ENCODE results near the gene ZNF879. TPM values are rescaled to one million over a fixed set of nuclear protein-coding genes. Genes with fewer than 3 reads are reported as not detected.
A peak's percentile ranks its signal among the peaks of the same experiment; 100 is the strongest.

ZNF879 gene
- total RNA-seq, 1 donor from 2014 or later: 14.9 TPM

DNA sequence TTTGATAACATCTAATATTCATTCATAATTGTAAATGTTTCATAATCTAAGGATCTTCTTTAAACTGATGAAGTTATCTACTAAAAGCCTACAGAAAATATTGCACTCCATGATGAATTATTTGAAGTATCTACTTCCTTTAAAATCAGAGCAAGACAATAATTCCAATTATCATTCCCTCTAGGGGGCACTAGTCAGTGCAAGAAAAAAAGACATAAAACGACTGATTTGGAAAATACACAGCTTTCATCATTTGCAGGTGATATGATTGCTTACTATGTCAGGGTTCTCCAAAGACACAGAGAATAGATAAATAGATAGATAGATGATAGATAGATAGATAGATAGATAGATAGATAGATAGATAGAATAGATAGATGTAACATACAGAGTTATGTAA is 14.9 kb upstream of the ZNF879 start:
- no peak for DNase-seq (ENCODE audit: low spot score)

DNA sequence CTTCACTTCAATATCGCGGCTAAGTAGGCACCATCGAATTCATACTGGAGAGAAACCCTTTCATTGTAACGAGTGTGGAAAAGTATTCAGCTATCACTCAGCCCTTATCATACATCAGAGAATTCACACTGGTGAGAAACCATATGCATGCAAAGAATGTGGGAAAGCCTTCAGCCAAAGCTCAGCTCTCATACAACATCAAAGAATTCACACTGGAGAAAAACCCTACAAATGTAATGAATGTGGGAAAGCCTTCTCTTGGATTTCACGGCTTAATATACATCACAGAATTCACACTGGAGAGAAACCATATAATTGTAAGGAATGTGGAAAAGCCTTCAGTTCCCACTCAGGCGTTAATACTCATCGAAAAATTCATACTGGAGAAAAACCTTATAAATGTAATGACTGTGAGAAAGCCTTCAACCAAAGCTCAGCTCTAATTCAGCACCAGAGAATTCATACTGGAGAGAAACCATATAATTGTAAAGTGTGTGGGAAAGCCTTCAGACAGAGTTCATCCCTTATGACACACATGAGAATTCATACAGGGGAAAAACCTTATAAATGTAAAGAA is 9.5 kb downstream of the ZNF879 start:
- DNase-seq (ENCODE audit: low spot score): no peak

DNA sequence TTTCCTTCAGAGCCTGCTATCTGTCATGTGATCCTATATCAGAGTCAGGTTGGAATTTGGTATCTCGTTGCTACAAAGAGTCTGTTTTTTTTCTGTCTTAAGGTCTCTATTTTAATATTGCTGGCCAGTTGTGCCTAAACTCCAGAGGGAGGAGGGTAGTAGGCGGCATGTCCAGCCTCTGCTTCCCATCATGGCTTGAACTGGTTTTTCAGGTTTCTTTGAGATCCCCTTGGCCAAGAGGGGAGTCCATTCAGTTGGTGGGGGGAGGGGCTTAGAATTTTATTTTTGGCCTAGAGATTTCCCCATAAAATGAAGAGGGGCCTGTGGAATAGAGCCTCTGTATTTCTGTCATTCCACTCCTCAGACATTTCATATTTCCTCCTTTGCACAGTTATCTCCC is 21.2 kb downstream of the ZNF879 start:
- DNase-seq (ENCODE audit: low spot score): no peak

DNA sequence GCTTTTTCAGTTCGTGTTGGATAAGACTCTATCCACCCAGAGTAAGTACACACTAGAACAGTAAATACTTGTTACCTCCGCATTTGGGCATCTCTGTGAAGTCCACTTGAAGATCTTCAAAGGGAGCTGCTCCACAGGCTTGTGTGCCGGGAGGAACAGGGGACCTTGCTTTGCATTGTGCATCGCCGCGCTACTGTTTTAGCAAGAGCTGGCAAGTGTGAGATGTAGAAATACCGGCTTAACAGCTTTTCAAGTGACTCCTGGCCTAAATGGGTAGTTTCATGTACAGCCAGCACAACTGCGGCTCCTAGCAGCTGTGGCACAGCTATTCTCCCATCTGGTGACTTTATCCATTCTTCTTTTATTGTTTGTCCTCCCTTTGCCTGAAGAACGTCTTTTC is 28.2 kb downstream of the ZNF879 start:
- DNase-seq (ENCODE audit: low spot score): no peak

DNA sequence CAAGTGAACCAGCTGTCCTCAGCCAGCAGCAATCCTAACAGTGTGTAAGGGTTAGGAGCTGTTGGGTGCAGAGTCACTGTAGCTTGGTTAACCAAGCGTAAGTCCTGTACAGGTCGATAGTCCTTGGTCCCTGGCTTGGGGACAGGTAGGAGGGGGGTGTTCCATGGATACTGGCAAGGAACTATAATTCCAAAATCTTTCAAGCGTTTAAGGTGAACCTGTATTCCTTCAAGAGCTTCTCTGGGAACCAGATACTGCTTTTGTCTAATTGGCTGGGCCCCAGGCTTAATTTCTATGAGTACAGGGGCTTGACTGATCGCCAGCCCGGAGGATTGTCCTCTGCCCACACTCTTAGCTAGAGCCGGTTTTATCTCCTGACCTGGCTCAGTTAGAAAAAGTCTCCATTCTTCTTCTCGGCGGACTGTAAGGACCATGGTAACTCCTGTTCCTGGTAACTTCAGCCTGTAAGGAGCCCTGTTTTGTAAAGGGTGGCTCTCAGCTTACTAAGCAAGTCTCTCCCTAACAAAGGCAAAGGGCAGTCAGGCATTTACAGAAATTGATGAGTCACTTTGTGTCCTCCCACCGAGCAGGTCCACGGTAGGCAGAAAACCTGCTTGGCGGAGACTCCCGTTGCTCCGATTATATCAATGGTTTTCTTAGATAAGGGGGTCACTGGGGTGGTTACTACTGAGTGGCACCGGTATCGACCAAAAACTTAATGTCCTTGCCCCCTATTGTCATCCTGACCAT is 30.6 kb downstream of the ZNF879 start:
- DNase-seq (ENCODE audit: low spot score): no peak

DNA sequence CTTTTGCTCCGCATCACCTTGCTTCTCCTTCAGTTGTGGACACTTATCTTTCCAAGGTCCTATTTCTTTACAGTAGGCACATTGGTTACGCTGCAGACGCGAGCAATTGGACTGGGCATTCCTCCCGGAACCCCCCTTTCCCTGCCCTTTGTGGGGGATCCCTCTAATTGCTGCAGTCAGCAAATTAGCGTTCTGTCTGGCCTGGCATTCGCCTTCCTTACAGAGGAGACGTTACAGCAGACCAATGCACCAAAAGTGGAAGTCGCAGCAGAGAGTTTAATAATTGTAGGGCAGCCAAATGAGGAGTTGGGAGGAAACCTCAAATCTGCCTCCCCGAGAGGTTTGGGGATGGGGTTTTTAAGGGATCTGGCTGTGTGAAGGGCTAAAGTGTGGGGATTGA is 31.3 kb downstream of the ZNF879 start:
- DNase-seq (ENCODE audit: low spot score): no peak

DNA sequence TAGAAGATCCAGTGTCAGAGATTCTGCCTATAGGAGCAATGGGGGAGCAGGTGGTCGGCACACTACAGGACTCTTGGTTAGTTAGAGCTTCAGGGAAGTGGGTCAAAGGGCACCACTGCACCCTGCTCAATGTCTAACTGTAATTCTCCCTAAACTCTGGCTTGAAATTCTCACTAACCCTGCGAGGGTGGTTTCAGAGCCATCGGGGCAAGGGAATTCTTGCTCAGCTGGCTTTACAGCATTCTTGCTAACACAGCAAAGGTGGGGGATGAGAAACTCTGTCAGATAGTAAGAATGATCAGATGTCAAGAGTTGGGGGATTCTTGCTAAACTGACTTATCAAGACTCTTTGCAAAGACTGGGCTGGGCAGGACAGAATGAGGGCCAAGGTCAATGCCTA is 31.8 kb downstream of the ZNF879 start:
- DNase-seq (ENCODE audit: low spot score): no peak

DNA sequence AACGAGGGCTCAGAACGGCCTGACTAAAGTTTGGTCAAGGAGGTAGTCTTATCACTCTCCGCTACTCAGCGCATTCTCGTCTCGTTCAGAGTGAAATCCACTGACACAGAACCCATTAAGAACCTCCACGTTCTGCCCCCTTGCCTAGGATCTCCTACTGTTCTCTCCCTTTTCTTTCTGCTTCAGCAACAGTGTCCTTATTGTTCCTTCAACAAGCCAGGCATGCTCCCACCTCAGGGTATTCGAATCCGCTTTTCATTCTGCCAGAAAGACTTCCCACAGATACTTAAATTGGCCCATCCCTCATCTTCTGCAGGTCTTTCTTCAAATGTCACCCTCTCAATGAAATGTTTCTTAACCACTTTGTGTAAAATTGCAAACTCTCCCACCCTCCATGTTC is 32.2 kb downstream of the ZNF879 start:
- no peak for DNase-seq (ENCODE audit: low spot score)

DNA sequence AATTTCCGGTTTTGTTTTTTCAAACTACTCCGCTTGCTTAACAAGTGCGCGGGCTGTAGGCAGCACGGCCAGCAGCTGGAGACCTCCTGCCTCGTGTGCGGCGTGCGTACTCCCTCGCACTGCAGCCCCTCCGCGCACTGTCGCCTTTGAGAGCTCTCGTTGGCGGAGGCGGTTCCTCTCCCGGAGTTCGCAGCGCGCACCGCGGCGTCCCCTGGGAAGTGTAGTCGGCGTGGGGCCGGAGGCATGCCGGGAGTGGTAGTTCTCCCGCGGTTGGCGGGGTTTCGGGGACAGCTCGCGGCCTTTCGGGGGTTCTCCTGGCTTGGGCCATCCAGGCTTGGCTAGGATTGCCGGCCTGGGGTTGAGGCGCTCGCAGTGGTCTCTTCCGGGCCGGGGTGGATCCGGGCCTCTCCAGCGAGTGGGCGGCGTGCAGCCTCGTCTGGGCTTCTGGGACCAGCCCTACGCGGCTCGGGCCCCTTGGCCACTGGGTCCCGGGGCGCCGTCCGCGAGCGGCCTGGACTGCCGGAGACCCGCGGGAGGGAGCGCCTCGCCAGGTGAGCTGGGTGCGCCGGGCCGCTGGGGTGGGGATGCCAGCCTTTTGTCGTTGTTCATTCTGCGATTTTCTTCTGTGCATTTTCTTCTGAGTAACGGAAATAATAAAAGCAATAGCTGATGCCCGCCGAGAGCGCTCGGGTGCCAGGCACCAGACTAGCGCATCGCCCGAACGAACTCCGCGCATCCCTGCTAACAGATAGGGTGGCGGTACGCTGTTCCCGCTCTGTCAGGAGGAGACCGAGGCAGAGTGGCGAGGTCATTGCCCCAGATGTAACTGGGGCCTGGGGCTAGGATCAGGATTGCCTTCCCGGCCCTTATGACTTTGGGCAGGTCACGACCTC is 36.8 kb downstream of the ZNF879 start, which contains the start of gene ZNF354C:
Gene ZNF354C (plus strand): TSS at position 258 of the 893 bp plus-strand sequence. CDS start 1,696 bp downstream, outside the sequence.
- peak; percentile 94 for DNase-seq (ENCODE audit: low spot score)

DNA sequence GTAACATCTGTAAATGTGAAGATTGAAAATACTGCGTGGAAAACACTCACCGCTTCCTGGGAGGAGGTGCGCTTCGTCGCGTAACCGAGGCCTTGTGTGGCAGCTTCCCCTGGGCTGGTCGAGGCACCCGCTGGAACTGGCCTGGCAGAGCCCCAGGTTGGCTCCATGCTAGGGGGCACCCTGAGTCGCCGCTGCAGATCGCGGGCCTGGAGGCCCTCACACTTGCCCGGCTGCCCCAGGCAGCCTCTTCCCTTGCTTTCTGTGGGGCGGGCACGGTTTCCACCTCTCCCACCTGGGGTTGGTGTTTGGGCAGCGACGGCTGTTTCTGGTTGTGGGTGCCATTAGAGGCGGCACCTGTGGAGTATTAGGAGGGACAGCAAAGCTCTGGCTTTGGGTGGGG is 37.4 kb downstream of the ZNF879 start:
- DNase-seq (ENCODE audit: low spot score): no peak

DNA sequence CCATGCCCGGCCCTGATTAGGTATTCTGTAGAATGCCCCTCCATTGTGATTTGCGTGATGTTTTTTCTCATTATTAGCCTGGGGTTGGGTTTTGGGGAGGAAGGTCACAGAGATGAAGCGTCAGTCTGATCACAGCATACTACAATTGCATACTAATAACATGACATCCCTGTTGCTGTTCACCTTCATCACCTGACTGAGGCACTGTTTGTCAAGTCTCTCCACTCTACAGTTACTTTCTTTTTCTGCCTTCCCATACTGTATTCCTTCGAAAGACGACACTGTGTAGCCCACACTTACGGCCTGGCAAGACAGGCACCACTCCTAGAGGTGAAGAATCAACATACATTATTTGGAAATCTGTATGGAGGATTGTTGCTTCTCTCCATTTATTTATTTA is 42.1 kb downstream of the ZNF879 start:
- no peak for DNase-seq (ENCODE audit: low spot score)

DNA sequence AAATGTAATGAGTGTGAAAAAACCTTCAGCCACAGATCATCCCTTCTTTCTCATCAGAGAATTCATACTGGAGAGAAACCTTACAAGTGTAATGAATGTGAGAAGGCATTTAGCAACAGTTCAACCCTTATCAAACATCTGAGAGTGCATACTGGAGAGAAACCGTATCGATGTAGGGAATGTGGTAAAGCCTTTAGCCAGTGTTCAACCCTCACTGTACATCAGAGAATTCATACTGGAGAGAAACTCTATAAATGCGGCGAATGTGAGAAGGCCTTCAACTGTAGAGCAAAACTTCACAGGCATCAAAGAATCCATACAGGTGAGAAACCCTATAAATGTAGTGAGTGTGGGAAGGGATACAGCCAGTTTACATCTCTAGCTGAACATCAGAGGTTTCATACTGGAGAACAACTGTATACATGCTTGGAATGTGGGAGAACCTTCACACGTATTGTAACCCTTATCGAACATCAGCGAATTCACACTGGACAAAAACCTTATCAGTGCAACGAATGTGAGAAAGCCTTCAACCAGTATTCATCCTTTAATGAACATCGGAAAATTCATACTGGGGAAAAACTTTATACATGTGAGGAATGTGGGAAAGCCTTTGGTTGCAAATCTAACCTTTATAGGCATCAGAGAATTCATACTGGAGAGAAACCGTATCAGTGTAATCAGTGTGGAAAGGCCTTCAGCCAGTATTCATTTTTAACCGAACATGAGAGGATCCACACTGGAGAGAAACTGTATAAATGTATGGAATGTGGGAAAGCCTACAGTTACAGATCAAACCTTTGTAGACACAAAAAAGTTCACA is 55.8 kb downstream of the ZNF879 start:
- DNase-seq (ENCODE audit: low spot score): no peak

DNA sequence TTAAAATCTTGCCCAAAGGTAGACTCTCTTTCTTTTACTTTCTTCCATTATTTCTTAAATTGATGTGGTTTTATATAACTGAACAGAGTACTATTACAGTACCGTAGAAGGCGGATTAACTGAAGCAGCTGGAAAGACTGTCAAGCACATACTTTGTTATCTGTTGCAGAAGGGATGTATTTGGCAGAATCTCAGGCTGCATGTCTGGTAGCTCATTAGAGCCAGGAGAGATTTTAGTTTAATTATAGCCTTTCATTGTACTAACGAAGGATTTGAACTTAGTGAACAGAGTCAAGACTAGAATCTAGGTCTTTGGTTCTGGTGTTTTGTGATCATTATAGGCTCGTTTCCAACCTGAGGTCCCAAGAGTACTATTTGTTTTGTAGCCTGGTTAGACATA is 57.1 kb downstream of the ZNF879 start:
- DNase-seq (ENCODE audit: low spot score): no peak

Other genes starting within 250 kb of the ZNF879 start
- gene ZNF354B, start 163.9 kb upstream of the ZNF879 start, total RNA-seq (ENCODE audit: insufficient read depth, low replicate concordance): 25.8 TPM
- gene ZFP2, start 127.9 kb upstream of the ZNF879 start, total RNA-seq (ENCODE audit: insufficient read depth, low replicate concordance): 8.7 TPM
- gene ZNF454, start 82.6 kb upstream of the ZNF879 start, total RNA-seq (ENCODE audit: insufficient read depth, low replicate concordance): 2.4 TPM
- gene GRM6, start 28.5 kb upstream of the ZNF879 start, total RNA-seq (ENCODE audit: insufficient read depth, low replicate concordance): 0.96 TPM
- gene ZNF354C, start 36.6 kb downstream of the ZNF879 start, total RNA-seq (ENCODE audit: insufficient read depth, low replicate concordance): 15.9 TPM

All from umbilical cord (tissue), 2 donors.